Prostate gland (tissue), 2 donors: ENCODE results near the gene GRIA3. TPM values are rescaled to one million over a fixed set of nuclear protein-coding genes. Genes with fewer than 3 reads are reported as not detected.

Experiments
- DNase-seq: peaks from one replicate; pipeline ENCODE4 v3.0.0-alpha.2; 2019; ENCODE audit warnings: low spot score
- H3K27ac ChIP-seq, 2 donors: fragments of 200-600 bp; sonication (generic); 2 replicates each; pipeline ENCODE4 v1.5.1; 2017 to 2019
- H3K27me3 ChIP-seq: fragments of 200-600 bp; sonication (generic); replicated peaks from 2 replicates; pipeline ENCODE4 v1.5.1; 2019; ENCODE audit not compliant: insufficient read depth
- H3K36me3 ChIP-seq, 2 donors: fragments of 200-600 bp; sonication (generic); 1 replicate in 1 of 2; 2 replicates in 1 of 2; pipeline versions ENCODE4 v1.5.1 to v1.8.1; 2017 to 2019
- H3K4me1 ChIP-seq: fragments of 200-600 bp; sonication (generic); replicated peaks from 2 replicates; pipeline ENCODE4 v1.5.1; 2019
- H3K4me3 ChIP-seq, 2 donors: fragments of 200-600 bp; sonication (generic); 2 replicates each; pipeline ENCODE4 v1.5.1; 2017 to 2019
- H3K9me3 ChIP-seq: fragments of 200-600 bp; sonication (generic); 2 replicates; pipeline ENCODE4 v1.5.1; 2017
- CTCF ChIP-seq, 4 experiments: fragments of 200-600 bp in 2 of 4; fragments of 450-650 bp in 2 of 4; sonication (generic) in 2 of 4; IDR thresholded peaks; 1 replicate in 3 of 4; 2 replicates in 1 of 4; pipeline ENCODE4 v1.5.1; 2016 to 2019; ENCODE audit warnings: antibody characterized with exemption in 4 of 4, mild to moderate bottlenecking in 2 of 4, moderate library complexity in 2 of 4
- POLR2A ChIP-seq: fragments of 450-650 bp; IDR thresholded peaks from one replicate; pipeline ENCODE4 v1.6.1; 2016; ENCODE audit warnings: antibody characterized with exemption, mild to moderate bottlenecking
- POLR2AphosphoS5 ChIP-seq: sonication (generic); formaldehyde crosslinking; IDR thresholded peaks from one replicate; pipeline ENCODE4 v1.6.1; 2017; ENCODE audit warnings: antibody characterized with exemption
- WGBS: methylation state at CpG from one replicate; pipeline ENCODE4 v1.1.5; 2018; 5-methylcytosine and 5-hydroxymethylcytosine counted together
- intact Hi-C: fragments of 100-400 bp; cut with DNase I; formaldehyde crosslinking; loops from one replicate; pipeline ENCODE4 v1.14.2; 2022
- total RNA-seq, 2 donors: library from RNA; depleted of rRNA; stranded (reverse); fragments of >200 nt; gene quantifications; one replicate each; pipeline ENCODE4 v1.1.0, GENCODE V29; 2016

GRIA3 gene
- total RNA-seq, 2 donors from 2014 or later: 1.1 to 1.6 TPM

- Histone ChIP-seq H3K4me1 (no peaks in the 10 kb centered on the region), H3K27ac (no peak overlapping the region), H3K27me3 (no peaks in the 10 kb centered on the region), H3K36me3 (no peaks in the 10 kb centered on the region), H3K4me3 (no peak overlapping the region), H3K9me3 (no peaks in the 10 kb centered on the region)
- intact Hi-C loops: no loop called here
- no peak for TF ChIP-seq POLR2A
- no peak for TF ChIP-seq POLR2AphosphoS5
- DNase-seq: no peak
- WGBS: 80% methylated on average over 4 of the region's 4 CpGs
Measured at GRCh38 chrX:123202523-123202922, 18.4 kb downstream of the GRIA3 start.

GRCh38 chrX:123203772-123204171 lies 19.7 kb downstream of the GRIA3 start:
- Histone ChIP-seq H3K4me3 (no peak overlapping the region), H3K27me3 (no peaks in the 10 kb centered on the region), H3K36me3 (no peaks in the 10 kb centered on the region), H3K27ac (no peak overlapping the region), H3K4me1 (no peaks in the 10 kb centered on the region), H3K9me3 (no peaks in the 10 kb centered on the region)
- intact Hi-C loops: no loop called here
- TF ChIP-seq CTCF (IDR thresholded peaks at IDR 0.05) (no peak), POLR2A (no peak), POLR2AphosphoS5 (no peak)
- no peak for DNase-seq
- 100% methylated on average over 3 of the region's 3 CpGs for WGBS

GRCh38 chrX:123206176-123206575 lies 22.1 kb downstream of the GRIA3 start:
- 97% methylated on average over 9 of the region's 9 CpGs for WGBS
- intact Hi-C loops: no loop called here

GRCh38 chrX:123210252-123210651 lies 26.2 kb downstream of the GRIA3 start:
- TF ChIP-seq CTCF (IDR thresholded peaks at IDR 0.05): no peak
- no peak for TF ChIP-seq POLR2AphosphoS5
- no peak for TF ChIP-seq POLR2A
- no peak overlapping the region for H3K4me3 ChIP-seq
- no peak for DNase-seq
- no peaks in the 10 kb centered on the region for H3K27me3 ChIP-seq
- no peak overlapping the region for H3K27ac ChIP-seq
- H3K9me3 ChIP-seq: no peaks in the 10 kb centered on the region
- no peaks in the 10 kb centered on the region for H3K4me1 ChIP-seq
- intact Hi-C loops: no loop called here
- H3K36me3 ChIP-seq: no peaks in the 10 kb centered on the region

More at GRCh38 chrX:123206176-123206575, 22.1 kb downstream of the GRIA3 start:
- Histone ChIP-seq H3K4me1 (no peaks in the 10 kb centered on the region), H3K9me3 (no peaks in the 10 kb centered on the region), H3K36me3 (no peaks in the 10 kb centered on the region), H3K27ac (no peak overlapping the region), H3K27me3 (no peaks in the 10 kb centered on the region), H3K4me3 (no peak overlapping the region)
- TF ChIP-seq POLR2A (no peak), CTCF (IDR thresholded peaks at IDR 0.05) (no peak), POLR2AphosphoS5 (no peak)
- no peak for DNase-seq

- DNase-seq: no peak
- Histone ChIP-seq H3K9me3 (no peaks in the 10 kb centered on the region), H3K4me1 (no peaks in the 10 kb centered on the region), H3K4me3 (no peak overlapping the region), H3K27me3 (no peaks in the 10 kb centered on the region), H3K36me3 (no peaks in the 10 kb centered on the region), H3K27ac (no peak overlapping the region)
- WGBS: 73% methylated on average over 7 of the region's 7 CpGs
- TF ChIP-seq CTCF (IDR thresholded peaks at IDR 0.05) (no peak), POLR2A (no peak), POLR2AphosphoS5 (no peak)
- intact Hi-C loops: no loop called here
Measured at GRCh38 chrX:123215397-123216089, 31.5 kb downstream of the GRIA3 start.
